ENCODE results near the gene DDX24. TPM values are rescaled to one million over a fixed set of nuclear protein-coding genes. Genes with fewer than 3 reads are reported as not detected.

DDX24 gene
- total and polyA plus RNA-seq, 7 donors: 42.5 to 147 (median 109) TPM

GRCh38 chr14:93999573-93999972, 81.4 kb downstream of the DDX24 start:
- no peak for TF ChIP-seq POLR2A (IDR thresholded peaks at IDR 0.05)
- intact Hi-C loops (cut with DNase I): loop anchor here (5.0 kb wide), 1 partner anchor 237 kb away; no protein-coding TSS in a partner anchor
- DNase-seq: no peak
- Histone ChIP-seq H3K27ac (no peak overlapping the region), H3K36me3 (no peaks in the 10 kb centered on the region), H3K4me3 (no peak overlapping the region), H3K4me1 (peaks cover 0 to 40% (median 31%) of the 10 kb centered on the region in 4 donors), H3K27me3 (no peaks in the 10 kb centered on the region), H3K9me3 (no peaks in the 10 kb centered on the region)
- 71 to 75% methylated on average over 8 of the region's 8 CpGs for WGBS, 2 donors

GRCh38 chr14:93998871-93999403, 82.1 kb downstream of the DDX24 start:
- DNase-seq: no peak
- Histone ChIP-seq H3K9me3 (no peaks in the 10 kb centered on the region), H3K4me1 (peaks cover 0 to 43% (median 34%) of the 10 kb centered on the region in 4 donors), H3K27me3 (no peaks in the 10 kb centered on the region), H3K27ac (no peak overlapping the region), H3K36me3 (no peaks in the 10 kb centered on the region), H3K4me3 (no peak overlapping the region)
- WGBS, 2 donors: 82 to 83% methylated on average over 7 of the region's 7 CpGs
- no peak for TF ChIP-seq POLR2A (IDR thresholded peaks at IDR 0.05)
- TF ChIP-seq CTCF (IDR thresholded peaks at IDR 0.05): no peak
- TF ChIP-seq EP300 (IDR thresholded peaks at IDR 0.05): no peak
- TF ChIP-seq POLR2AphosphoS5 (IDR thresholded peaks at IDR 0.05): no peak
- intact Hi-C loops (cut with DNase I): loop anchor here (5.0 kb wide), 1 partner anchor 237 kb away; no protein-coding TSS in a partner anchor

Other genes starting within 250 kb of the DDX24 start
- gene FAM181A, start 153.9 kb downstream of the DDX24 start, total RNA-seq: not detected
- not detected for gene FAM181A, start 153.9 kb downstream of the DDX24 start, polyA plus RNA-seq
- 100 to 1,000 TPM; 117 to 178 (median 139) TPM for gene ASB2, start 104.6 kb downstream of the DDX24 start, total RNA-seq
- gene ASB2, start 104.6 kb downstream of the DDX24 start, polyA plus RNA-seq: 1 to 10 TPM; 1.2 to 10.0 (median 4.2) TPM
- gene CCDC197, start 83.9 kb downstream of the DDX24 start, total RNA-seq: not detected
- not detected for gene CCDC197, start 83.9 kb downstream of the DDX24 start, polyA plus RNA-seq
- gene OTUB2, start 54.9 kb downstream of the DDX24 start, total RNA-seq: under 1 TPM; 0.14 to 0.71 (median 0.52) TPM
- gene OTUB2, start 54.9 kb downstream of the DDX24 start, polyA plus RNA-seq: 1 to 10 TPM in 2 of 3 donors, under 1 TPM in 1; 0.60 to 2.3 (median 2.0) TPM
- 1 to 10 TPM; 6.7 to 8.6 (median 7.7) TPM for gene IFI27L1, start 108 bp upstream of the DDX24 start, total RNA-seq
- 10 to 100 TPM; 25.1 to 49.5 (median 30.6) TPM for gene IFI27L1, start 108 bp upstream of the DDX24 start, polyA plus RNA-seq
- 100 to 1,000 TPM in 2 of 4 donors, 10 to 100 TPM in 2; 25.2 to 183 (median 98.3) TPM for gene IFI27, start 29.5 kb upstream of the DDX24 start, total RNA-seq
- 1,000 to 10,000 TPM; 1,595 to 3,562 (median 2,792) TPM for gene IFI27, start 29.5 kb upstream of the DDX24 start, polyA plus RNA-seq
- 100 to 1,000 TPM in 2 of 4 donors, 10 to 100 TPM in 2; 47.9 to 145 (median 91.7) TPM for gene IFI27L2, start 48.4 kb upstream of the DDX24 start, total RNA-seq
- gene IFI27L2, start 48.4 kb upstream of the DDX24 start, polyA plus RNA-seq: 100 to 1,000 TPM in 1 of 3 donors, 10 to 100 TPM in 2; 63.1 to 126 (median 84.7) TPM
- gene PPP4R4, start 93.1 kb upstream of the DDX24 start, total RNA-seq: 1 to 10 TPM in 1 of 4 donors, under 1 TPM in 3; 0.27 to 3.0 (median 0.69) TPM
- gene PPP4R4, start 93.1 kb upstream of the DDX24 start, polyA plus RNA-seq: under 1 TPM in 2 of 3 donors, not detected in 1; 0.07 to 0.60 TPM
- gene SERPINA10, start 212.1 kb upstream of the DDX24 start, total RNA-seq: not detected
- gene SERPINA10, start 212.1 kb upstream of the DDX24 start, polyA plus RNA-seq: under 1 TPM in 1 of 3 donors, not detected in 2; 0.06 TPM
- not detected for gene SERPINA6, start 242.1 kb upstream of the DDX24 start, total RNA-seq
- gene SERPINA6, start 242.1 kb upstream of the DDX24 start, polyA plus RNA-seq: 1 to 10 TPM in 1 of 3 donors, not detected in 2; 2.0 TPM

All from sigmoid colon (tissue), 7 donors.